NCI-H1092 (cell line): ENCODE results near the gene TMCC1.
"Not testable (repeated sequence)": the region's sequence is repeated elsewhere in the genome, so short reads cannot be mapped to it uniquely, and the experiment has no call there.

Experiments
- DNase-seq: peaks from one replicate; lab custom pipeline; 2025; lab: John Stamatoyannopoulos, UW

TMCC1 gene

DNA sequence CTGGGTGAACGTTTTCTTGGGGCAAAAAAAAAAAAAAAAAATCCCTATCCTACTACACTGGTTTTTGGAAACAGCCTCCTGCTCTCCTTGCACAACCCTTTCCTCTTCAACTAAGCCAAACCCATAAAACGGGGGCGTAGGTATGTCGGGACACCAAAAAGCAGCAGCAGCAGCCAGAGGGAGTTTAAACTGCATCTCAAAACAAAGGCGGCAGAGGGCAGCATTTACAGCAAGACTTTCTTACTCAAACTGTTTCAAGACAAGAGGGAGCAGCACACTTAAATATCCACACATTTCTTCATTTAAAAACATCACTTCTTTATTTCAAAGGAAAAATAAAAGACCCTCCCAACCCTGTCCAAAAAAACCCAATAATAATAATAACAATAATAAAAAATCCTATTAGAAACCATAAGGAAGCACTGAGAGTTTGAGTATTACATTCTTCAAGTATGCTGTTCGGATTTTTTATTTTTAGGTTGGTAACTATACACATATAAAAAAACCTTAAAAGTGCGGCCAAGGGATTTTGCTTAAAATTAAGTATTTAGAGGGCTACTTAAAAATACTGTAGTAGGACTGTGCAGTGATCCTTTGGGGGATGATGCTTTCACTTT, 243.1 kb downstream of the TMCC1 start:
- no peak for DNase-seq

DNA sequence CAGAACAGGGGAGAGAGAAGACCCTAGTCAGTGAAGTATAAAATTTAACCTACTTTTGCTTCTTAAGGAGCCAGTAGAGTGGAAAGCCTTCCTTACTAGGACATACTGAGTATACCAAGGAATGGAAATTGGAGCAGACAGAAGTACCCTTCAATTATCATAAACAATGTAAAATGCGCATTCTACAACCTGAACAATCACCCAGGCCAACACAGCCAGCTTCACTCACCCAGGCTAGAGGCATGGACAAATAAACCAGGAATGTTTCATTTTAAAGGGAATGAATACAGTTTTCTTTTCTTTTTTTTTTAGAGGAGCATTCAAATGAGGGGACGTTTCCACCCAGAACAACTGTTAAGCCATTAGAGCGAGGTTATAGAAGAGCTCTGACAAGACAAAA, 245.1 kb downstream of the TMCC1 start:
- DNase-seq: no peak

DNA sequence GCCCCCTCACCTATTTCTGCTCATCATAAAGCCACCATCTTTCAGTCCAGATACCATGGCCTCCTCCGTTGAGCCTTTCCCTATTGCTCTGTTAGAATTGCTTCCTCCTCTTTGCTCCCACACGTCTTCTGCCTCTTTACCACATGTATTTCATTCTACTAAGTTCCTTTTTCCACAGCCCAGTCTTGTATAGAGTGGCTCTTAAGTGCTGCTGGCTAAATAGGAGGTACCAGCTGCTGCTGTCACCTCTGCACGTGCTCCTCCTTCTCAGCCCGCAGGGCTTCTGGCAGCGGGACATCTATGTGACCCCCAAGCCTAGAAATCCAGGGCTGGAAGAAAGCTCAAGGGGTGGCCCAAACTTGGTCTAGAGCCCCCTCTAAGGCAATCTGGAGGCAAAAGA, 248.2 kb downstream of the TMCC1 start:
- DNase-seq: no peak

- no peak for DNase-seq
These were observed 248.7 kb downstream of the TMCC1 start for GRCh38 chr3:129644836-129645235.

DNA sequence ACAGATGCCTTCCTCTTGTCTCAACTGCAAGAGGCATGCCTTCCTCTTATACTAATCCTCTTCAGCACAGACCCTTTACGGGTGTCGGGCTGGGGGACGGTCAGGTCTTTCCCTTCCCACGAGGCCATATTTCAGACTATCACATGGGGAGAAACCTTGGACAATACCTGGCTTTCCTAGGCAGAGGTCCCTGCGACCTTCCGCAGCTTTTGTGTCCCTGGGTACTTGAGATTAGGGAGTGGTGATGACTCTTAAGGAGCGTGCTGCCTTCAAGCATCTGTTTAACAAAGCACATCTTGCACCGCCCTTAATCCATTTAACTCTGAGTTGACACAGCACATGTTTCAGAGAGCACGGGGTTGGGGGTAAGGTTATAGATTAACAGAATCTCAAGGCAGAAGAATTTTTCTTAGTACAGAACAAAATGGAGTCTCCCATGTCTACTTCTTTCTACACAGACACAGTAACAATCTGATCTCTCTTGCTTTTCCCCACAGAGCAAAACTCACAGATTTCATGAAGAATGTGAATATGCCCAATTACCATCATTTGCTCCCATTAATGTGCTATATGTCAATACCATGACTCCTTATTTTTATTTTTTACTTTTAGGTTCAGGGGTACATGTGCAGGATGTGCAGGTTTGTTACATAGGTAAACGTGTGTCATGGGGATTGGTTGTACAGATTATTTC, 251.8 kb downstream of the TMCC1 start:
- not testable (repeated sequence) for DNase-seq

DNA sequence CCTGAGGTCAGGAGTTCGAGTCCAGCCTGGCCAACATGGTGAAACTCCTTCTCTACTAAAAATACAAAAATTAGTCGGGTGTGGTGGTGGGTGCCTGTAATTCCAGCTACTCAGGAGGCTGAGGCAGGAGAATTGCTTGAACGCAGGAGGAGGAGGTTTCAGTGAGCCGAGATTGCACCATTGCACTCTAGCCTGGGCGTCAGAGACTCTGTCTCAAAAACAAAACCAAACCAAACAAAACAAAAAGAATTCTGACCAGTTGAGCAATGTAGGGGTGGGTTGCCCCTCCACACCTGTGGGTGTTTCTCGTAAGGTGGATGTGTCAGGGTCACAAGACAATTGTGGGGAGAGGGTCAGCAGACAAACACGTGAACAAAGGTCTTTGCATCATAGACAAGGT, 252.5 kb downstream of the TMCC1 start:
- DNase-seq: not testable (repeated sequence)

- DNase-seq: no peak
These were observed 255.0 kb downstream of the TMCC1 start for GRCh38 chr3:129638481-129638880.

DNA sequence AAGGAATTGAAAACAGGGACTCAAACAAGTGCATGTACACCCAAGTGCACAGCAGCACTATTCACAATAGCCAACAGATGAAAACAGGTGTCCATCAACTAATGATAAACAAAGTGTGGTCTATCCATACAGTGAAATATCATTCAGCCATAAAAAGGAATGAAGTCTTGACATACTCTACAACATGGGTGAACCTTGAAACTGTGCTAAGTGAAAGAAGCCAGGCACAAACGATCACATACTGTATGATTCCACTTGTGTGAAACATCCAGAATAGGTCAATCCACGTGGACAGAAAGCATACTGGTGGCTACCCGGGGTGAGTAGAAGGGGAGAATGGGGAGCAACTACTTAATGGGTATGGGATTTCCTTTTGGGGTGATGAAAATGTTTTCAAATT, 257.4 kb downstream of the TMCC1 start:
- no peak for DNase-seq

DNA sequence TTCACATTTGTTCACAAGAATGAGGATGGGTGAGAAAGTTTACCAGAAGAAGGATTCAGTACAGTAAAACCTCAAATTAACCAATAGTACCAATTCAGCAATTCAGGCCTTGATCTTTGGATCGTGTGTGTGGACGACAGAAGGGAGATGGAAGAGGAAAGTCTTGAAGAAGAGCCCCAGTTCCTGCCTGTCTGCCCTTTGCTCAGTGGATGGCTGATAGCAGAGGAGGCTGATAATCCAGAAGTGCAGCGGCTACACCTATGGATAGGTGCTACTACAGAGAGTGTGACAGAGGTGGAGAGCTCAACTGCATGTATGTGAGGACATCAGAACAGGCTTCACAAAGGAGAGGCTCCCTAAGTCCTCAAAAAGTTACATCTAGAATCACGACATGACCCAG, 257.9 kb downstream of the TMCC1 start:
- no peak for DNase-seq

DNA sequence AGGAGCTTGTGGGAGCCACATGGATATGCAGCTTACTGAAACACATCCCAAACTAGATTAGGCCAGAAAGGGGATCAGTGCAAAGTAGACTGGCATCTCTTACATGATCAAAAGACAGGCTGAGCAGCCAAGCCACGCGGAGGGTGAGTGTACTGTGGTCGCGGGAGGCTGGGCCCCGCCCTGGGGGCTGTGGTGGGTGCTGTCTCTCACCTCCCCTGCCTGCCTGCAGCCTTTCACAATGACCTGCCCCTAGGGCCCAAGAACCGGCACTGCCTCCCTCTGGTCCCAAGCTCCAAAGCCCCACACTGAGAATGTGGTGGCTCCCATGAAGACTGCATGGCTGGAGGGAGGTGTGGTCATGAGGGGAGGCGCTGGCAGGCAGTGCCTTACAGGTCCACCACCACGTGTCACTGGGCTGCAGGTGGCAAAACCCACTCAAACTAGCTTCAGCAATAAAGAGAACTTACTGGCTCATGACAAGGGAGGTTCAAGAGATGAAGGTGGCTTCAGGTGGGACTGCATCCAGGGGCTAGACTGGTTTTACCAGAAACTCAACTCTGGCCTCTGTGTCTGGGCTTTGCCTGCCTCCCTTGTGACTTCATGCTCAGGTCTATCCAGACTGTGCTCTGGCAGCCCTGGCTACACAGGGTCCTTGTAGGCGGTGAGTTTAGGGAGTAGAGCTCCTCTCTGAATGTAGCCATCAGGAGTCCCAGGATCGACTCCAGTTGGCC, 259.6 kb downstream of the TMCC1 start:
- DNase-seq: no peak

- no peak for DNase-seq
These were observed 260.5 kb downstream of the TMCC1 start for GRCh38 chr3:129632977-129633376.

- no peak for DNase-seq
These were observed 261.0 kb downstream of the TMCC1 start for GRCh38 chr3:129632556-129632955.

GRCh38 chr3:129632056-129632455, 261.5 kb downstream of the TMCC1 start:
- no peak for DNase-seq

DNA sequence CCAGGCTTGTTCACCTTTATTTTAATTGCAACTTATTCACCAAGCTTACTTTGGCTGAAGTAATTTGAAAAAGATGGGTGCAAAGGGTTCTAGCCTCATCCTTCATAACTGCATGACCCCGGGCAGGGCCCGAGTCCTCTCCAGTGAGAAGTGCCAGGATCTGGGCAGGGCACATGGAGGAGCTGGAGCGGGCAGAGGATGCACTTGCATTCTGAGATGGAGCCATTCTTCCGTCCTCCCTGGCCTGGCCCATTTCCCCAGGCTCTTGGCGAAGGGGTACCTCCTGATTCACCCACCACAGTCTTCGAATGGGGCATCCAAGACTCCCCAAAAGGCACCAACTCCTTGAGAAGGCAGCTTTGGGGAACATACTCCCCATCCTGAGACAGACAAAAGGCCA, 264.5 kb downstream of the TMCC1 start:
- no peak for DNase-seq

DNA sequence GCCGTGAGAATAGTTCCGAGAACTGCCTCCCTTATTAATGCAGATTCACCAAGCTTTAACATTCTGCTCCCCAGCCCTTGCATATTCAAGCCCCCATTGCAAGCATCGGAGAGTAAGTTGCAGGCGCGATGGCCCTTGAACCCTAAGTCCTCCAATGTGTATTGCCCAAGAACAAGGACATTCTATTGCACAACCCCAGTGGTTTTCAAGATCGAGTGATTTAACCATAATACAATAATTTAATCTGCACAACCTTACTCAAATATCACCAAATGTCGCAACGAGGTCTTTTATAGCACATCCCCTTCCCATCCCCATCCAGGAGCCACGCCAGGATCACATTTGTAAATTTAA, 265.4 kb downstream of the TMCC1 start:
- DNase-seq: no peak

DNA sequence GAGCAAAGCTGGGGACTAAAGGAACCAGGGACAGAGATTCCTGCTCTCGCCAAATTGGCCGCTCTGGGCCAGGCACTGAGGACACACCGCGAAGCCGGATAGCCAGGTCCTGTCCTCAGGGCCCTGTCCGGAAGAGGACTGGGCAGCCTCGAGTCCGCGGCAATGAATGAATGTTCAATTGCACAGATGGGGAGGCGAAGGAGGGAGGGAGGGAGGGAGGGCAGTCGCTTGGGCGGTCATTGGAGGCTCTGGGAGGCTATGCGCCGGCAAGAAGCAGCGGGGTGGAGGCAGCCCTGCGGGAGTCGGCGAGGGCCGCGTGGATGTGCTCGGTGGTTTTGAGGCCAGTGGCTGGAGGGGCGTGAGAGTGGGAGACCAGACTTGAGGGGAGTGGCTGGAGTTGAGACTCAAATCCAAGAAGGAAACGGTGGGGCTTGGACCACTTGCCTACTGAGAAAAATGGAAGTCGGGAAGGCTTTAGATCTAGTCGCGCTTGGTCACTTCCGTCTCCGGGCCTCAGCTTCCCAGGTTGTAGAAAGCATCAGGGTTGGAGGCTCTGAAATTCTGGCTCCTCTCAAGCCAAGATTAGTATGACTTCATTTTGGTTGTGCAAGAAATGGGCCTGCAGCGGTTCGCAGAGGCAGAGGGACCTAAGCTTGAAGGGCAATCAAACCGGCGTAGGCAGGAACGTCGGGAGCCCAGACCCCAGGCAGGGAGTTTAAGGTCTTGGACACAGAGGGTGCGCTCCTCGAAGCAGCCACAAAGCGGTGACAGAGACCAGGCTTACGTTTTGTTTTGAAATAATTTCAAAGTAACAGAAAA, 266.0 kb downstream of the TMCC1 start:
- DNase-seq: peak; percentile 58

DNA sequence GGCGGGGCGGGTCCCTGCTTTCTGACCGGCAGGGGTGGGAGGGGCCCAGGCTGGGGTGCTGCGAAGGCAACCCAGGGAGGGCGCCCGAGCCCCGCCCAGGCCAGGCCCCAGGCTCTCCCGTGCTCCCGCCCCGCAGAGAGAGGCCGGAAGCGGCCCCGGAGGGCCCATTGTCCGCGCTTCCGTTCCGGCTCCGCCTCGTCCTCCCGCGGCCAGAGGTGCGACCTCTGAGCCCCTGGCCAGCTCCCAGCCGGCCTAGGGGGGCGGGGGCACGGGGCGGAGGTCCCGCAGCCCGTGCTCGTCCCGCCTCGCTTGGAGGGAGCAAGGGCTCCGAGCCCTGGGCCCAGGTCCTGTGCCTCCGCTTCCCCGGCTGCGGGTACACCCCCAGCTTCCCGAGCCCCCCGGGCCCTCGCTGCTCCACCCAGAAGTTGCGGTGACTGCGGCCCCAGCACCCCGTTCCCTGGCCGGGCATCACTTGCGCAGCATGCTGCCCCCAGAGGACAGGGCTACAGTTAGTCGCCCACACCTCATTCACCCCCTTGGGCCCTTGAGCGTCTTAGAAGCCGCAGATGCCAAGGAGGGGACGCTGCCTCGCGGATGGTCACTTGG, 266.7 kb downstream of the TMCC1 start:
- peak; percentile 29 for DNase-seq

- DNase-seq: no peak
These were observed 268.2 kb downstream of the TMCC1 start for GRCh38 chr3:129625072-129625874.

- no peak for DNase-seq
These were observed 269.0 kb downstream of the TMCC1 start for GRCh38 chr3:129624347-129625071.

- DNase-seq: no peak
These were observed 269.9 kb downstream of the TMCC1 start for GRCh38 chr3:129623447-129624118.
